GOT3 (cell line): ENCODE measurements around the gene SLC38A3.
"Not testable (repeated sequence)": the region's sequence is repeated elsewhere in the genome, so short reads cannot be mapped to it uniquely, and the experiment has no call there.

Source experiments
- DNase-seq: peaks from one replicate; lab custom pipeline; 2025; ENCODE audit warnings: mixed read lengths; lab: John Stamatoyannopoulos, UW

The SLC38A3 gene

DNA sequence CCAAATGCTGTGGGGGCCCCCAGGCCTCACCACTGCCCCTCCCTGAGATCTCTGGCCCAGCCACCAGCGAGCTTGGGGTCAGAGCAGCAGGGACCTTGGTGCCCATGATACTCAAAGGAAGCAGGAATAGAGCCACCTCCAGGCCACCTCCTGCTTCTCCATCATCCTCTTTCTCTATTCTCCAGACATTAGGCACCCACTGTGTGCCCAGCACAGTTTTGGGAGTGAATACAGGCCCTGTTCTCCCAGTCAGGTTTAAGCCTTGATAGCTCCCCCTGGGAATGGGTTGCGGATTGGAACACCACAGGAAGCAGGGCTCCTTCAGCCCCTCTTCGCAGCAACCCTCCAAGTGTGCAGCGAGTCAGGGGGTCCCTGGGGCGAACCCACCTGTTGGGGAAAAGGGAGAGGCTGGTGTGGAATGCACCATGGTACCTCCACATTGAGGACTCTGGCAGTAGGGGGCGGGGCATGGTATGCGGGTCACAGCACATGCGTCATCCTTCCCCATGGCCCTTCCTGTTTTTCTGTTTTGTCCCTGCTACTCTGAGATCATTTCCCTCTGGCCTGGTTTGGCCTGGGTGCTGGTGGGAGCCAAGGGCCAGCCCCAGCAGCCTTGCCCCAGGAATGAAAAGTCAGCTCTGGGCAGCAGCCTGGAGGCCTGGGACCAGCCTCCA is 49.6 kb downstream of the SLC38A3 start:
- DNase-seq: no peak

DNA sequence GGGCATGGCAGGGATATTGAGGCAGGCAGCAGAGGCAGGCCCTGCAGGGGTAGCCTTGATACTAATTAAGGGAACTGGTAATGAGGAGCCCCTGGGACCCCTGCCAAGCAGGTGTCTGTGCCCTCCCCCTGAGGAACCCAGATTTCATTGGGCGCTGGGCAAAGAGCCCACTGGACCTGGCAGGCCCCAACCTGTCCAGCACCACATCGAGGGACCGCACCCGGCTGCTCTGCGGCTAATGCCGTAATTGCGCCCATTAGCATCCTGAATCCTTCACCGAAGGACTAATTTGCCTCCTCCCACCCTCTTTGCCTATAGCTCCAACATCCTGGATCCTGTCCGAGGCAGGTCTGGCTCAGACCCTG is 50.2 kb downstream of the SLC38A3 start:
- no peak for DNase-seq

DNA sequence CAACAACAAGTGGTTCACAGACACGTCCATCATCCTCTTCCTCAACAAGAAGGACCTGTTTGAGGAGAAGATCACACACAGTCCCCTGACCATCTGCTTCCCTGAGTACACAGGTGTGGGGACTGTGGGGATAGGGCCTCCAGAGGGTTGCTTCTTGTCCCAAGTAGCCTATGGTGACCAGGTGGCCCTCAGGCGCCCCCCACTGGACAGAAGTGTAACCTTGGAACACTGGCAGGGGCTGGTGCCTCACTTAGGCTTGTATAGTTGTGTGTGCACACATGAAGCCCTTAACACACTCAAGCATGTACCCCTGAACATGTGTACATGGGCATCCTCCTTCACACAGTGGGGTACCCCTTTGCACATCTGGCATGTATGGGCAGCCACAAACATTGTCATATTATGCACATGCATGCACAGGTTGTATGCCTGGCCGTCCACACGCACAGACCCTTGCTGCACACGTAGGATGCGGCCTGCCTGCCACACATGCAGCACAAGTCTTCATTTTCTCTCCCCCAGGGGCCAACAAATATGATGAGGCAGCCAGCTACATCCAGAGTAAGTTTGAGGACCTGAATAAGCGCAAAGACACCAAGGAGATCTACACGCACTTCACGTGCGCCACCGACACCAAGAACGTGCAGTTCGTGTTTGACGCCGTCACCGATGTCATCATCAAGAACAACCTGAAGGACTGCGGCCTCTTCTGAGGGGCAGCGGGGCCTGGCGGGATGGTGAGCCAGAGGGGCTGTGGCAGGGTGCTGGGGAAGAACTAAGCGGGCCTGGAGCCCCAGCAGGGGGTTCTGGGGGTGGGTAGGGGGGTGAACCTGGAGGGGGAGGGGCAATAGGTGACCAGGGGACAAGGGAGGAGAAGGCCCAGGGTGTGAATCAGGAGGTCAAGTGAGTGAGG is 52.2 kb downstream of the SLC38A3 start:
- DNase-seq: no peak

DNA sequence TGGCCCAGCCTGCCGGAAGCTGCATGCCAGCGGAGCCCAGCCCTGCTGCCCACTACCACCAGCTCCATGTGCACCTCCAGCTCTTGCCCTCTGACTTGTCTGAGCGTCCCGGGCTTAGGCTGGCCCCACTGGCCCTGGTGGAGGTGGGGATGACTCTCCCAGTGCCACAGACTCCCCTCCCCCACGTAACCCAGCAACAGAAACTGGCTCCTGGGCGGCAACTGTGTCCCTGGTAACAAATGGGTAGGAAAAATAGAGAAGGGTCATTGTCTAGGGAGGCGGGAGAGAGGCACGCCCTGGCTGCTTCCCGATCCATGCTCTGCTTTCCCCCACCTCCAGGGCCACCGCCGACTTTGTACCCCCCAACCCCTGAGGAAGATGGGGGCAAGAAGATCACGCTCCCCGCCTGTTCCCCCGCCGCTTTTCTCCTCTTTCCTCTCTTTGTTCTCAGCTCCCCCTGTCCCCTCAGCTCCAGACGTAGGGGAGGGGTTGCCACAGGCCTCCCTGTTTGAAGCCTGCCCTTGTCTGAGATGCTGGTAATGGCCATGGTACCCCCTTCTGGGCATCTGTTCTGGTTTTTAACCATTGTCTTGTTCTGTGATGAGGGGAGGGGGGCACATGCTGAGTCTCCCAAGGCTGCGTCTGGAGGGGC is 53.1 kb downstream of the SLC38A3 start:
- no peak for DNase-seq

DNA sequence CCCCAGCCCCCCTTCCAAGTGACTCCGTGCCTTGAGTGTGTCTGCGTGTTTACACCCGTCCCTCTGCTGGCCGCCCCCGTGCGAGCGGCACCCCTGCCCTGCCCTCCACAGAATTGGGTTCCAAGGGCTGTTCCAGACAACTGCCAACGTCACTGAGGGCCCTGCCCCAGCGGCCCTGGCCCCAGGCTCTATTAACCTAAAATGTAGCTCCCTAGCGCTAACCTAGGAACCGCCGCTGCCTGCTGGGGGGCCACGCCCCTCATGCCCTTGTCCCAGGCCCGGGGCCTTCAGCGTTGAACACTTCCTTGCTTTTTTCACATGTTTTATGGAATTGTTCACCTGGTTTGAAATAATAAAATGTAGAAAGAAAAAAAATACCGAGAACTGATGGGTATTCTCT is 53.9 kb downstream of the SLC38A3 start:
- no peak for DNase-seq

DNA sequence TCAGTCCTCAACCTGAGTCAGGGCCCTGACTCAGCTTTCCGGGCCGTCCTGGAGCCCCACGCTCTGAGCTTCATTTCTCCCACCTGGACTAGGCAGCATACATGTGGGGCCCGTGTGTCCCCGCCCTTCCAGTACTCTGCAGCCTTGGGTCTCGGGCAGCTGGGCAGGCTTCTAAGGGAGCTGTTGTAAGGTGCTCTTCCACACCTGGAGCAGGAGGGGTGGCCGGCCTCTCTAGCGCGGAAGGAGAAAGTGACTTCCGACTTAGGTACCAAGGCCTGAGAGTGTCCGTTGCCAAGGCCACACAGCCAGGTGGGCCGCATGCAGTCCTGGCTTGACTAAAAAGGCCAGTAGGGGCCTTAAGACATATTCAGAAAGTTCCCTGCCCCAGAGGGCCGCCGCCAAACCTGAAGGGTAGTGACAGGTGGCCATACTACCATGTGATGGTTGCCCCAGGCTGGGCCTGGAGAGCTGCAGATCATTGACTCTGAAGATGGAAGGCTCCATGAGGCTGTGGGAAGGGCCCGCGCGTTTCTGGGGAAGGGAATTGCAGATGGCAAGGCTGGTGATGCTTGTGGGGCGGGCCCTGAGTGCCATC is 54.5 kb downstream of the SLC38A3 start:
- DNase-seq: no peak

DNA sequence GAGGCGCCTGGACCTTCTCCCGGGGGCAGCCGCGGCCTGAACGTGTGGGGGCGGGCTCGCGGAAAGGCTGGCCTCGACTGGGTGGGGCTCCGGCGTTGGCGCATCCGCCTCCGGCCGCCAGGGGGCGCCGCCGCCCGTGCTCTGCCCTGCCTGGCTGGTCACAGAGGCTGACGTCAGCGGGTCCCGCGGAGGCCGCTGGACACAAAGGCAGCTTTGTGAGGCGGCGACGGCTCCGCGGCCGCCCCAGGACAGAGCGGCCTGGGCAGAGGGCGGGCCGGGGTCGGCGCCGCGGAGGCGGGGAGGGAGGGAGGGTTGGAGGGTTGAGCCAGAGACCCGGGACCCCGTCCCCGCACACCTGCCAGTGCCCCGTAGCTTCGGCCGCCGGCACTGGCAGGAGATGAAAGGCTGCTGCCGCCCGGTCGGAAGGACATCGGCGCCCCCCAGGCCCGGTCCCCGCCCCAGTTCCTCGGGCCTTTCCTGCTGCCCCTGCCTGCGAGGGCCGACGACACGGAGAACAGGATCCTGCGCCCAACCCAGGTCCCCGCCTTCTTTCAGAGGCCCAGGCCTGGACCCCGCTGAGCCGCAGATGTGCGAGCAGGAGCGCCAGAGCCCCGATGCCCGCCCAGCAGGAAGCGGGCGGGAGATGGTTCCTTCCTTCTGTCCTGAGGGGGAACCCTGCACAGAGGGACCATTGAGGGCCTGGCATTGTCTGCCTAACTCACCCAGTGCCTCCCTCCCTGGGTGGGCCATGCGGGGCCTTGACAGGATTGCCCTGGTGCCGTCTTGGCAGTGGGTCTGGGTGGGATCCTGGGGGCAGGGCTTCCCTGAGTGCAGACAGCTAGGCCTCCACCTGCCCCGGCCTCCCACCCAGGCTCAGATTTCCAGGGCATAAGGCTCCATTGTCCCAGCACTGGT is 55.2 kb downstream of the SLC38A3 start:
- DNase-seq: peak; percentile 72

DNA sequence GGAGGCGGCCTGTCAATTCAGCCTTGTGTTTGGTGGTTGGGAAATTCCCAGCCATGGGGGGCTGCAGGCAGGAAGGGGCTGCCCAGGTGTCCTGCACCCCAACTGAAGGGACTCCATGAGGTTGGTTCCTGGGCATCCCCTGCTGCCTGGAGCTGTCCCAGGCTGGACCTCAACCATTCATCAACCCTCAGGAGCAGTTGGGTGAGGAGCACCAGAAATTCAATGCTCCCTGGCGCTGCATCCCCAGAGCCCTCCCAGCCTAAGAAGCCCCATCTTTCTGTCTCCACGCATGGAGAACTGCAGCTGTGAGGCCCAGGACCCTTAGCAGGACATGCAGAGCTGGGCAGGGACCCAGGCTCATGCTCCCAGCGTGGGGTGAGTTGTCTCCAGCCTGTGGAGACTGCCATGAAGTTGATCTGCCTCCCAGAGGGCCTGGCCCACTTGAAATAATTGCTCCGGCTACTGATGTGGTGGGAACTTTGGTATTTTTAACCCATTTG is 55.9 kb downstream of the SLC38A3 start:
- no peak for DNase-seq

DNA sequence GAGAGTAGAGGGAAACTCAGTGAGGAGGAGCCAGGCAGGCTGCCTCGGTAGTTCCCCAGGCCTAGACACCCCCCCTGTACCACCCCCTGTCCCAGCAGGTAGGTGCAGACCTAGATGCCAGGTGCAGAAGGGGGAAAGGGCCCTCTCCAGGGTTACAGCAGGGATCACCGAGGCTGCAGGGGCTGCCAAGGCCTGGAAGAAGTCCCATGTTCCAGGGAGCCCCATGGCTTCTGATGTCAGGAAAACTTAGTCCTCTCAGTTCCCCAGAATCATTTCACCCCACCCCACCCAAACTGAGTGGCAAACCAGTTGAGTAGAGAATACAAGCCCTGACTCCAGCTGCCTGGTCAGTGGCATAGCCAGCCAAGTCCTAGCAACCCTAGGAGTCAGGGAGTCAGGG is 56.4 kb downstream of the SLC38A3 start:
- DNase-seq: no peak

DNA sequence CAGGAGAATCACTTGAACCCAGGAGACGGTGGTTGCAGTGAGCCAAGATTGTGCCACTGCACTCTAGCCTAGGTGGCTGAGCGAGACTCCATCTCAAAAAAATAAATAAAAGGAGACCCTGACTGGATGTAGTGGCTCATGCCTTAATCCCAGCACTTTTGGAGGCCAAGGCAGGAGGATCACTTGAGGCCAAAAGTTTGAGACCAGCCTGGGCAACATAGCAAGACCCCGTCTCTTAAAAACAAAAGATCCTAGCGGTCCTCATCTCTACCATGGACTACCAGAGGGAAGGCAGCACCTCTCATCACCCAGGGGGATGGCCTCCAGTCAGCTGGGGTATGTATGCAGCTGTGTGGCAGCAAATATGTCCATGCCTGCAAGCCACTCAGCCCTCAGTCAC is 57.1 kb downstream of the SLC38A3 start:
- not testable (repeated sequence) for DNase-seq

DNA sequence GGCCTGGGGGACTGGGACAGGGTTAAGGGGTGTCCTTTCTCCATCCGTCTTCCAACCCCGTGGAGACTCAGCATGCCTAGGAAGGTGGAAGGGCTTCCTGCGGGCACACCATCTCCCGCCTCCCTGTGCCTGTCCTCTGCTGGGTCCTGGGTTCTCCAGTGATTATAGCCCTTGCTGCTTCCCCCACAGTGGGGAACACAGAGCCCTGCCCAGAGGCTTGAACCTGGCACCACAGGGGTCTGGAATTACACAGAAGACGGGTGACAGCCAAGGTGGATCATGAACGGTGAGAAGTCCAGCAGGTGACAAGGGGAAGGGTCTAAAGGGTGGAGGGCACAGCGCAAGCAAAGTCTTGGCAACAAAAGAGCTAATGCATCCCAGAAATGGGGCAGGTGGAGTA is 57.7 kb downstream of the SLC38A3 start:
- no peak for DNase-seq

DNA sequence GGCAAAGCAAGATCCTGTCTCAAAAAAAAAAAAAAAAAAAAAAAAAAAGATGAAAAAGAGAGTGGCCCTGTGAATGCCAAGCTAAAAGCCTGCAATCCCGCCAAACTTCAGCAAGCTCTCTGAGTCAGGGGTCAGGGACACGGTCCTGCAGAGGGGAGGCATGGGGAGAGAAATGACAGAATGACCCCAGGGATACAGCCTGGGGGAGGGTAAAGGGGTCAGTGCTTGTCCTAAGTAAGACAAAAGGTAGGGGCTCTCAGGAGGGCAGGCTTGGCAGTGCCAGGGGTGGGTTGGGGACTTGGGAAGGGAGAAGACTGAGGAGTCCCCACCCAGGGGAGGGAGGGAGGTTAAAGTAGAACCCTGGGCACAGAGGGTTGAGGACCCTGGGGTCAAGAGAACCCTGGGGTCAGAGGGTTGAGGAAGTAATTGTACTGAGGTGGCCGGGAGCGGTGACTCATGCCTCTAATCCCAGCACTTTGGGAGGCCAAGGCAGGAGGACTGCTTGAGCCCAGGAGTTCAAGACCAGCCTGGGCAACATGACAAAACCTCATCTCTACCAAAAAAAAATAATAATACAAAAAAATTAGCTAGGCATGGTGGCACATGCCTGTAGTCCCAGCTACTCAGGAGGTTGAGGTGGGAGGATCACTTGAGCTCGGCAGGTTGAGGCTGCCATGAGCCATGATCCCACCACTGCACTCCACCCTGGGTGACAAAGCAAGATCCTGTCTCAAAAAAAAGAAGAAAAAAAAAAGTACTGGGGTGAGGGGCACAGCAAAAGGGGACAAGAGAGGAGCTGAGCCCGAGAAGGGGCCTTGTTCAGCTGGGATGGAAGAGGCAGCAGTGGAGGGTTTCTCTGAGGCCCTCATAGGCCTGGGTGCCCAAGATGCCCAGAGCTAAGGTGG is 58.7 kb downstream of the SLC38A3 start:
- no peak for DNase-seq

DNA sequence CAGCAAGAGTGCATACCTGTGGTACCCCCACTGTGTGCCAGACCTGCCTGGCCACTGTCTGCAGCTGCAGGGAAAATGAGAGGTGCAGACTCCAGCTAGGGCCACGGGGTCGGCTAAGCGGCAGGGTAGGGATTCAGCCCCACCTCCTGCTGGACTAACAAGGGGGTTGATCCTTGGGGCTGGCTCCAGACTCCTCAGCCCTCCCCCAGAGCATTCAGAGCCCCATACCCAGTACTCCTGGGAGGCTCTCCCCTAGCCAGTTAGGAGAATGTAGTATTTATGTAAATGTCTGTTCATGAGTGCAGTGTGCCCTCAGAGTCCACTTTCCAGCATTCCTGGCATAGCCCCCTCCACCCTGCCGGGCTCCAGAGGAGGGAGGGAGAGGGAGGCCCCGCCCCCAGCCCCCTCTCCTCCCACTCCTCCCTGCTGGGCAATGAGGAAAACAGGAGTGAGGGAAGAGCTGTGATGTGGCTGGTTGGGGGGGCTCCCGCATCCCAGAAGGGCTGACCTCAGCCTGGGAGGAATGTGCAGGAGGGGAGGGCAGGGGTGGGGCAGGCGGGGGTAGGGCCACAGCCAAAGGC is 59.4 kb downstream of the SLC38A3 start:
- DNase-seq: peak; percentile 57

DNA sequence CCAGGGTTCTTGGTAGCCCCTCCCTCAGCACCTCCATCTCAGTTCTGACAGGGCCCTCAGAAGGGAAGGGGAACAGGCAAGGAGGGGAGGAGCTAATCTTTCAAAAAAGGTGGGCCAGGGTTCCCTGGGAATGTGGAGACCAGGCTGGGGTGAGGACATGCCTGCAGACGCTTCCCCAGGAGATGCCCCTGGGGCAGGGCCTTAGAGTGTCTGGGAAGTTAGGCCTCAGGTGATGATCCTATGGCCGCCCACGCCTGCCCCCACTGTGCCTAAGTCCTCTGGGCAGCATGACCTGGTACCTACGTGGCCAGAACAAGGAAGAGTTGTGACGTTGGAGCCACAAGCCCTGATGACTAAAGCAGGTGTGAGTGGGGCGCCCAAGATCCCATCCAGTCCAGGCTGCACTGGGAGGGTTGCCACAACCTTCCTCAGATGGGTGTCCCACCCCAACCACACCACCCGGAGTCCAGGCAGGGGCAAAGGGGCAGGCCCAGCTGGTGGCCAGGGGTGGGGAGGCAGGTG is 60.0 kb downstream of the SLC38A3 start:
- no peak for DNase-seq

DNA sequence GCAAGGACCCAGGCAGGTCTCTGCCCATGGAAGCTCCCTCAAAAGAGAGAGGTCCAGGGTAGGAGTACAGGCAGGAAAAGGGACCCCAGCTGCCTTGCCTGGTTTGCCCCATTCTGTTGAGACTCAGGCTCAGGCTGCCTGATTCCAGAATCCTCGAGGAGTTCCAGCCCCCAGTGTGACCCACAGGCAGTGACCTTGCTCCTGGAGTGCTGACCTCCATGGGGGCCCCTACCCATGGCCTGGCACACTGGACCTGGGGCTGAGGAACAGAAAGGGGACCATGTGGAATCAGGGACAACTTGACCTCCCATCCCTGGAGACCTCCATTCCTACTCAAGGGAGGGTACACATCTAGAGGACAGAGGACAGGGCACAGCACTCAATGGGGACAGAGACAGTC is 60.5 kb downstream of the SLC38A3 start:
- DNase-seq: no peak

DNA sequence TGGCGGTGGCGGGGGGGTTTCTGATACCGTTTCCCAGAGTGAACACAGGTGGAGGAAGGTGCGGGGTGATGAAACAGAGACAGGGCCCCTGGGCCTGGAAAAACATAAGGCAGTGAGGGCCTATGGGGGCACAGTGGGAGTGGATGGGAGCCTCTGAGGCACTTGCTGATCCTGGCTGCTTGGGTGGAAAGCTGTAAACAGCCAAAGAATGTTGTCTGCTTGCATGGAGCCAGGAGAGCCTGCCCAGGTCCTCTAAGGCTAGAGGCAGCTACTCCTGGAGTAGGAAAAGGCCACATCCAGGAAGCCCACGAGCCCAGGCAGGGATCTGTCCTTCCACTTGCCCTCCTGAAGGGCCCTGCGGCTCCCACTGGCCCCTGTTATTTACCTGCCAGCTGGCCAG is 60.9 kb downstream of the SLC38A3 start:
- DNase-seq: no peak

DNA sequence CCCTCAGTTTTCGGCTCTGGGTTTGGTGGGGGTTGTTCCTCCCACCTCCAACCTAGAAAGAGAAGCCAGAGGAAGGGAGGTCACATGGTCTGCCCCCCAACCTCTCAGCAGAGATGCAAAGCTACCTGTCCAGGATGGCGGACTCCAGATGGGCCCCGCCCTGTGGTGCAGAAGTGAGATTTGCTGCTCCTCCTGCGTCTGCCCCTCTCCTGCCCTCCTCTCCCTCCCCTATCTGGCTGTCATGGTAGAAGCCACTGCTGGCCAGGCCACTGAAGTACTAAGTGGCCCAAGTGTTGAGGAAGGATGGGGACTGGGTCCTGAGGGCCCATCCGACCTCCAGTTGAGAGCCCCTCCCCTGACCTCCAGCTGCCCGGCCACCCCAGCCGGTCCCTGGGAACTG is 61.8 kb downstream of the SLC38A3 start:
- DNase-seq: no peak

DNA sequence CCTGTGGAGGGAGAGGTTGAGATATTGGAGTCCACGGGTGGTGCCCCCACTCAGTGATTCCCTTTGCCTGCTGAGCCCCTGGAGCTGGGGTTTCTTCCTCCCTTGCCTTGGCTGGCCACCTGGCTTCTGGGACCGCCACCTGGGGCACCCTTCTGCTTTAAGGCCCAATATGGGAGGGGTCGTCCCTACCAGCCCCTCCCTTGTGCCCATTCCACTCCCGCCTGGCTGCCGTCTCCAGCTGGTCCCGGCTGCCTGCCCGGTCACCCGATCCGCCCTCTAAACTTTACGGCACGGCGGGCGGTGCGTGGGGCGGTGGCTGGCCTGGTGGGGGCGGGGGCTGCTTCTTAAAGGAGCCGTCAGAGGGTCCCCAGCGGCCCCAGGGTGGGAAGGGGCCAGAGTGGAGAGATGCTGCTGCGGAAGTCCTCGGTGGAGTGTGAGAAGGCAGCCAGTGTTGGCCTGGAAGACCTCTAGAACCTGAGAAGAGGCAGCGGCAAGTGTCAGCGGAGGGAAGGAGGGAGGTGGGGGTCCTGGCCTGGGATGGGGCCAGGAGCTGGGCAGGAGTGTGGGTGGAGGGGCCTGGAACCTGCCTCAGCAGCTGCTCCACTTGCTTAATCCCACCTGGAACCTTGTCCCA is 62.3 kb downstream of the SLC38A3 start:
- no peak for DNase-seq

DNA sequence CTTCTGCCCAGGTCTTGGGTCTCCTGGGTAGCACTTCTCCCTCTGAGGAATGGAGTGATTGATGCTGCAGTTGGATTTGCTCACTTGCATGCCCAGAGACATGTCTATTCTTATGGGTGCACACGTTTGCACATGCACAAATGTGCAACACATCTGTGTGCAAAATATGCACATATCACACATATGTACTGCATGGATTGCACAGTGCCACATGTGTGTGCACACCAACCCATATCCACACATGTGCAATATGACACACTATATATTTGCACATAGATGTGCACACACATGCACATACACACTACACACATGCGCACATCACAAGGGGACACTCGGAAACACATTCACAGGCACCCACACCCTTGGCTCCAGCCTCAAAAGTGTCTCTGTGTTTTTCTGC is 63.2 kb downstream of the SLC38A3 start:
- no peak for DNase-seq
